GM19468 (cell line): ENCODE measurements around the gene IFNL4.

Source experiments
- ATAC-seq: cut with Tn5 transposase; IDR thresholded peaks from one replicate; pipeline ENCODE4 v1.9.1; 2021; ENCODE audit warnings: mild to moderate bottlenecking, moderate library complexity, moderate number of reproducible peaks; ENCODE audit not compliant: unreplicated experiment; ENCODE audit errors: extremely low read depth

The IFNL4 gene

GRCh38 chr19:39197808-39198207 is 50.8 kb downstream of the IFNL4 start:
- no peak for ATAC-seq

GRCh38 chr19:39196860-39197562 is 51.6 kb downstream of the IFNL4 start, which contains the start of gene NCCRP1:
TSS of gene NCCRP1 (plus strand) at chr19:39196964. CDS start at chr19:39196983, 19 bp downstream.
- no peak for ATAC-seq

GRCh38 chr19:39196320-39196719 is 52.3 kb downstream of the IFNL4 start:
- ATAC-seq, result no peak
